ES-I3 (cell line): Measurements from ENCODE around the gene ADGRB3.
"Not testable (repeated sequence)": the region's sequence is repeated elsewhere in the genome, so short reads cannot be mapped to it uniquely, and the experiment has no call there.

Source experiments
- H3K36me3 ChIP-seq: 2 replicates; pipeline ENCODE4 v1.6.1; 2013; ENCODE audit warnings: mild to moderate bottlenecking, low read length, control low read depth, moderate library complexity; ENCODE audit not compliant: insufficient read depth
- H3K4me1 ChIP-seq: 2 replicates; pipeline ENCODE4 v1.6.1; 2013; ENCODE audit warnings: mild to moderate bottlenecking, control low read depth, low read length; ENCODE audit not compliant: insufficient read depth
- H3K9ac ChIP-seq: 2 replicates; pipeline ENCODE4 v1.6.1; 2013; ENCODE audit warnings: low read depth, mild to moderate bottlenecking, low read length, moderate library complexity
- H3K9me3 ChIP-seq: 2 replicates; pipeline ENCODE4 v1.6.1; 2013; ENCODE audit warnings: mild to moderate bottlenecking, low read length, moderate library complexity; ENCODE audit not compliant: control insufficient read depth, insufficient read depth

The ADGRB3 gene

DNA sequence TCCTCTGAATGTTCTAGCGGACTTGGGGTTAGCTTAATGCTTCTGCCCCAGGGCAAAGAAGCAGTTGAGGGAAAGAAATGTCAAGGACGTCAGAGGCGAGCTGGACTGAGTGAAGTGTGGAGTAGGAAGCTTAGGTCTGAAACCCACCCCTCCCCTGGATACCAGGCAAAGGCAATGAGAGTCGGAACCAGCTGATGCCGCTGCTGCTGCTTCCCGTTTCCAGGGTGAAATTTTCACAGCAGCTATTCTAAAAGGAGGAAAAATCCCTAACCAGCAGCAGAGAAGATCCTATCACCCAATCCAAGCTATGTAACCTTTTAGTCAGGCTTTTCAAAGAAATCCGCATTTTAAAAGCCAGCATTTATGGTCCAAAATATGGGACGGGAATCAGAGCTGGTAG, 597.4 kb downstream of the ADGRB3 start:
- Histone ChIP-seq H3K4me1 (no peaks in the 10 kb centered on the region), H3K9me3 (no peaks in the 10 kb centered on the region), H3K9ac (no peak overlapping the region), H3K36me3 (no peaks in the 10 kb centered on the region)

GRCh38 chr6:69232911-69233448, 597.9 kb downstream of the ADGRB3 start:
- Histone ChIP-seq H3K9me3 (no peaks in the 10 kb centered on the region), H3K9ac (no peak overlapping the region; the same call in 1 of the 2 replicates), H3K36me3 (no peaks in the 10 kb centered on the region), H3K4me1 (no peaks in the 10 kb centered on the region)

- no peaks in the 10 kb centered on the region for H3K9me3 ChIP-seq
- no peak overlapping the region for H3K9ac ChIP-seq
- H3K4me1 ChIP-seq, result no peaks in the 10 kb centered on the region
- H3K36me3 ChIP-seq, result no peaks in the 10 kb centered on the region
Observed at GRCh38 chr6:69238067-69238466, 603.0 kb downstream of the ADGRB3 start.

DNA sequence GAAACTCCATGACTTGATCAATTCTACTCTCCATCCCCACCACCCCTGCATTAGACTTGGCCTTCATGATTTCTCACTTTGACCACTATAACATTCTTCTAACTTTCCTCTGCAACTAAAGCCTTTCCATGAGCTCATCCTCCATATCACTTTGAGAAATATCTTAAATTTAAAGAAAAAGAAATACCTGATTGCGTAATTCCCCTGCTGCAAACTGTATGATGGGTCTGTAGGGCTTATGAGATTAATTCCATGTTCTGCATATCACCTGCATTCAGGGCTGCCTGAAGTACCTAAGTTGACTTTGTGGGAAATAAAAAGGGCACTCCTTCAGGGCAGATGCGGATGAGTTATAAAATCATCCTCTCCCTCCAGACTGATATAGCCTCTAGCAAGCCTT, 611.9 kb downstream of the ADGRB3 start:
- no peak overlapping the region for H3K9ac ChIP-seq
- no peaks in the 10 kb centered on the region for H3K4me1 ChIP-seq
- no peaks in the 10 kb centered on the region for H3K36me3 ChIP-seq
- no peaks in the 10 kb centered on the region for H3K9me3 ChIP-seq

GRCh38 chr6:69261010-69261409, 625.9 kb downstream of the ADGRB3 start:
- peaks cover 8% of the 10 kb centered on the region for H3K9me3 ChIP-seq
- H3K9ac ChIP-seq, result no peak overlapping the region
- no peaks in the 10 kb centered on the region for H3K4me1 ChIP-seq
- no peaks in the 10 kb centered on the region for H3K36me3 ChIP-seq

DNA sequence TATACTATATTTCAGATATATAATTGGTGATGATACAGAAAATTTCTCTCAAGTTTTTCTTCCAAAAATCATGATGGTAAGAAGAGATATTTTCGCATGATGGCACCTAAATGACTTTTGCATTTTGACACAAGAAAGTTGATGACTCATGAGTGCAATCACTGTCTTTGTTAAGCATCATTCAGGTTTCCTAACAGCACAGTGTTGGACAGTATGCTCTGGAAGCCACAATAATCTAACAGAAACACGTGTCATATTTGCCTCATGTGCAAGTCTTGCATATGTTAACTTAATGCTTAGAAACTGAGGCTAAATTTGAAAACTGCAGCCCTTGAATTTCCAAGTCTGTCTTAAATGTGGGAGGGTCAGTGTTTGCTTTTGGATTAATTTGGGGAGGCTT, 628.2 kb downstream of the ADGRB3 start:
- Histone ChIP-seq H3K9ac (no peak overlapping the region), H3K9me3 (peaks cover 8% of the 10 kb centered on the region), H3K4me1 (no peaks in the 10 kb centered on the region), H3K36me3 (no peaks in the 10 kb centered on the region)

GRCh38 chr6:69265090-69265489, 630.0 kb downstream of the ADGRB3 start:
- Histone ChIP-seq H3K36me3 (no peaks in the 10 kb centered on the region), H3K9ac (no peak overlapping the region), H3K4me1 (no peaks in the 10 kb centered on the region), H3K9me3 (peaks cover 5% of the 10 kb centered on the region)

DNA sequence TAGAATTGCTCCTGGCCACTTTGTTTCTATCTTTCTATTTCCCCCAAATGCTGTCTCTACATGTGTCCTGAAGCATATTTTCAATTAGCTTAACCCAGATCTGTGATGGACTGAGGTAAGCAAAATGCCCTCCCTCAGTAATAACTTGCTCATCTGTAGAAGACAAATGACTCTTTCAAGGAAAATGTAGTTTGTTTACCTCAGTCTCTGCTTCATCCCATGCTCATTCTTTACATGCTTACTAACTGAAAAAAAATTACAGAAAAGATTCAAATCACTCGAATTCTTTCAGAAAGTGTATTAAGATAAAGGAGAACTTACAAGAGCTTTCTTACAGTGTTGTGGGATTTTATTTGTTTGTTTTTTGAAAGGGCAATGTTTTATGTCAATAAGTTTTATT, 630.6 kb downstream of the ADGRB3 start:
- H3K4me1 ChIP-seq, result no peaks in the 10 kb centered on the region
- peaks cover 3% of the 10 kb centered on the region; the same call in 1 of the 2 replicates for H3K9me3 ChIP-seq
- no peaks in the 10 kb centered on the region for H3K36me3 ChIP-seq
- no peak overlapping the region for H3K9ac ChIP-seq

DNA sequence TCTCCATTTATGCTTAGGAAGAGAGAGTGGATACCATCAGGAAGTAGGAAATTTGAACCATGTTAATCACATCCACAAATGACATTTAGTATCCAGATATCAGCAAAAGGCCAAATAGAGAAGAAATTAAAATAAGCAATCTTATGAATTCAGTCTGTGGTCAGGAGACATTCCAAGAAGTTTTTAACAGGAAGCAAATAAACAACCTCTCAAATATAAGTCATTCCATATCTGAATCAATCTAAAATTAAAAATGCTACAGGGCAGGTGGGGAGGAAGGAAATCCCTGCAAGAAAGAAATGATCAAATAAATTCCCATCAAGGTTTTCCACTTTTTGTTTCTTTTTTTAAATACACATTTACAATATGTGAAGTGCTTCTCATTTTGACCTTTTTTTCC, 641.1 kb downstream of the ADGRB3 start:
- Histone ChIP-seq H3K36me3 (no peaks in the 10 kb centered on the region), H3K4me1 (no peaks in the 10 kb centered on the region), H3K9ac (no peak overlapping the region), H3K9me3 (no peaks in the 10 kb centered on the region)

GRCh38 chr6:69279805-69280204, 644.7 kb downstream of the ADGRB3 start:
- Histone ChIP-seq H3K36me3 (no peaks in the 10 kb centered on the region), H3K4me1 (peaks cover 7% of the 10 kb centered on the region; the same call in 1 of the 2 replicates), H3K9ac (no peak overlapping the region), H3K9me3 (no peaks in the 10 kb centered on the region)

GRCh38 chr6:69280858-69281257, 645.8 kb downstream of the ADGRB3 start:
- Histone ChIP-seq H3K9ac (no peak overlapping the region), H3K36me3 (no peaks in the 10 kb centered on the region), H3K4me1 (peaks cover 7% of the 10 kb centered on the region; the same call in 1 of the 2 replicates), H3K9me3 (no peaks in the 10 kb centered on the region)

GRCh38 chr6:69284176-69284730, 649.2 kb downstream of the ADGRB3 start:
- Histone ChIP-seq H3K9ac (no peak overlapping the region), H3K9me3 (no peaks in the 10 kb centered on the region), H3K36me3 (no peaks in the 10 kb centered on the region), H3K4me1 (peaks cover 7% of the 10 kb centered on the region; the same call in 1 of the 2 replicates)

GRCh38 chr6:69285054-69285453, 650.0 kb downstream of the ADGRB3 start:
- Histone ChIP-seq H3K4me1 (peaks cover 7% of the 10 kb centered on the region; the same call in 1 of the 2 replicates), H3K36me3 (no peaks in the 10 kb centered on the region), H3K9ac (no peak overlapping the region)

GRCh38 chr6:69286331-69286730, 651.2 kb downstream of the ADGRB3 start:
- no peaks in the 10 kb centered on the region for H3K36me3 ChIP-seq
- H3K9ac ChIP-seq, result no peak overlapping the region
- no peaks in the 10 kb centered on the region for H3K9me3 ChIP-seq
- peaks cover 7% of the 10 kb centered on the region; the same call in 1 of the 2 replicates for H3K4me1 ChIP-seq

More at GRCh38 chr6:69285054-69285453, 650.0 kb downstream of the ADGRB3 start:
- no peaks in the 10 kb centered on the region for H3K9me3 ChIP-seq

- not testable (repeated sequence) for H3K36me3 ChIP-seq, H3K4me1 ChIP-seq, H3K9me3 ChIP-seq, H3K9ac ChIP-seq
Observed at GRCh38 chr6:69288198-69288597, 653.1 kb downstream of the ADGRB3 start.
